Choroid plexus epithelial cell (primary cell): Measurements from ENCODE around the gene MYL9.

ENCODE experiments used
- DNase-seq: peaks from one replicate; pipeline ENCODE4 v3.0.0-alpha.2; 2010; ENCODE audit warnings: low read depth
- H3K4me3 ChIP-seq: 2 replicates; pipeline ENCODE4 v1.5.1; 2011; ENCODE audit warnings: low read depth, mild to moderate bottlenecking, control low read depth, low read length, moderate library complexity
- TF ChIP-seq, protein P1 (sequence below): conservative IDR thresholded peaks from 2 replicates; pipeline ENCODE4 v1.5.1; 2011; ENCODE audit warnings: low read depth, mild to moderate bottlenecking, control low read depth, inconsistent platforms, low read length, moderate library complexity

The MYL9 gene

DNA sequence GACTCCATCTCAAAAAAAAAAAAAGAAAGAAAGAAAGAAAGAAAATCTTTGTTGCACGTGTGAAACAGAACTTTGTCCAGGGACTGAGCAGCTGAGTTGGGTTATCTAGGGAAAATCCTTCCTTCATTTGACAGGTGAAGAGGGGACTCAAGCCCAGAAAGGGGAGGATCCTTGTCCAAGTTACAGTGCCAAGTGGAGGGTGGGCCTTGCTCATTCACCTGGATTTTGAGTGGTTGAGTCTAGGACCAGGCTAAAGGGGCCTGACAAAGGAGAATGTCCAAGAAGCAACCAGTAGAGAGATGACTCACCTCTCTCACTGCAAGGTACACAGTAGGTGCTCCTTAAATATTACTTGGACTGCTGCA lies 34.7 kb downstream of the MYL9 start:
- no peak overlapping the region for H3K4me3 ChIP-seq
- TF ChIP-seq, protein P1, sequence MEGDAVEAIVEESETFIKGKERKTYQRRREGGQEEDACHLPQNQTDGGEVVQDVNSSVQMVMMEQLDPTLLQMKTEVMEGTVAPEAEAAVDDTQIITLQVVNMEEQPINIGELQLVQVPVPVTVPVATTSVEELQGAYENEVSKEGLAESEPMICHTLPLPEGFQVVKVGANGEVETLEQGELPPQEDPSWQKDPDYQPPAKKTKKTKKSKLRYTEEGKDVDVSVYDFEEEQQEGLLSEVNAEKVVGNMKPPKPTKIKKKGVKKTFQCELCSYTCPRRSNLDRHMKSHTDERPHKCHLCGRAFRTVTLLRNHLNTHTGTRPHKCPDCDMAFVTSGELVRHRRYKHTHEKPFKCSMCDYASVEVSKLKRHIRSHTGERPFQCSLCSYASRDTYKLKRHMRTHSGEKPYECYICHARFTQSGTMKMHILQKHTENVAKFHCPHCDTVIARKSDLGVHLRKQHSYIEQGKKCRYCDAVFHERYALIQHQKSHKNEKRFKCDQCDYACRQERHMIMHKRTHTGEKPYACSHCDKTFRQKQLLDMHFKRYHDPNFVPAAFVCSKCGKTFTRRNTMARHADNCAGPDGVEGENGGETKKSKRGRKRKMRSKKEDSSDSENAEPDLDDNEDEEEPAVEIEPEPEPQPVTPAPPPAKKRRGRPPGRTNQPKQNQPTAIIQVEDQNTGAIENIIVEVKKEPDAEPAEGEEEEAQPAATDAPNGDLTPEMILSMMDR, result no peak

DNA sequence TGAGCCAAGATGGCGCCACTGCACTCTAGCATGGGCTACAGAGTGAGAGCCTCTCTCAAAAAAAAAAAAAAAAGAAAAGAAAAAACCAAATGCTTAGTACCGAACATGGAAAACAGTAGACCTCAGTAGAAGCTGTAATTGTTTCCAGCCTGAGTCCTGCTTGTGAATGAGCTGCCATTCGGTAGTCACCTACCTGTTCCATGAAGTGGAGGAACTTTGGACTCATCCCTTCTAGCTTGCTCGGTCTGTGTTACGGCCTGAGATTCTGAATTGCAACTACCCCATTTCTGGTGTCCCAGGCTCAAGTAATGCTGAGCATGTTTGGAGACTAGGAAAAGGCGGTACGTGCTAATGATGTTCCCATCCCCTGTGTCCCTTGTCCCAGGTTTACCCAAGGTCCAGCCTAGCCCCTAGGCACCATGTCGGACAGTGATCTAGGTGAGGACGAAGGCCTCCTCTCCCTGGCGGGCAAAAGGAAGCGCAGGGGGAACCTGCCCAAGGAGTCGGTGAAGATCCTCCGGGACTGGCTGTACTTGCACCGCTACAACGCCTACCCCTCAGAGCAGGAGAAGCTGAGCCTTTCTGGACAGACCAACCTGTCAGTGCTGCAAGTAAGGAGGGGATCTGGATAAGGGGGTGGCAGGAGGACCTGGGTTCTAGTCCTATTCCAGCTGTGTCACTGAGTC lies 37.2 kb downstream of the MYL9 start:
- TF ChIP-seq, protein P1, result no peak
- H3K4me3 ChIP-seq, result no peak overlapping the region
- DNase-seq, result no peak

More for the DNA sequence above, 34.7 kb downstream of the MYL9 start:
- DNase-seq, result no peak

DNA sequence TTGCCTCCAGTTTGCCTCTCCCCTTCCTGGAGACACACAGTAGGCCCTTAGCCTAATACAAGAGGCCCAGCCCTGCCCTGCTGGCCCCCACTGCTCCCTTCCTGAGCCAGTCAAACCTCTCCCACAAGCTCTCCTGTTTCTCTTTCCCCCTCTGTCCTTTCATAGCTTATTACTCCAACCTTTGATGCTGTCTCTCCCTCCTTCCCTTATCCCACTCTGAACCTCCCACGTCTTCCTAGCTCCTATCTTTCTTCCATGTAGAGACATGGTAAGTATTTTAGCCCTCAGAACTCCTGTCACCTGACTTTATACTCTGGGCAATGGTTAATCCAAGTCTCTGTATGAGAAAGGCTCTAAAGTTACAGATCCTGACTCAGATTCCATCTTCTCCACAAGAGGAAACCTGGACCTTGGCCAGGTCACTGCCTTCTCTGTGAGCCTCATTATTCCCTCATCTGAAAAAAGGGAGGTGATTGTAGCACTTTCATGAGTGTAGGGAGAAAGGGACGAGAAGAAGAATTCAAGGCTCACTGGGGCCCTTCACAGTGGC lies 38.8 kb downstream of the MYL9 start:
- TF ChIP-seq, protein P1, result no peak
- H3K4me3 ChIP-seq, result no peak overlapping the region
- DNase-seq, result peak; percentile 68

DNA sequence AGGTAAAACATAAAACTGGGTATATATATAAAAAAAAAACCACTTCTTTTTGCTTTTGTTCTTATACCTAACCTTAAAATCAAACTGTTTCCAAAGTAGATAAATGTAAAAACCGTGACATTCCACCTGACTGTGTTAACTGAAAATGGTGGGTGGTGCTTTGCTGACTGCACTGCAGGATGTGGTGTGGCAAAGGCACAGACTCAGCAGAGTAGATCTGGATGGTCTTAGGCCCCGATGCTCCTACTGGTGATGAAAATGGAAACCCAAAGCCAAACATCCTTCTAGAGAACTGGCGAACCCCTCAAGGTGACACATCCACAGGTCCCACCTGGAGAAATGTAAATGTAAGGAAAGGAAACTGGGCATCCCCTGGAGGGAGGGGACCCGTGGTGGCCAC lies 41.0 kb downstream of the MYL9 start:
- H3K4me3 ChIP-seq, result no peak overlapping the region
- DNase-seq, result no peak
- TF ChIP-seq, protein P1, result no peak

DNA sequence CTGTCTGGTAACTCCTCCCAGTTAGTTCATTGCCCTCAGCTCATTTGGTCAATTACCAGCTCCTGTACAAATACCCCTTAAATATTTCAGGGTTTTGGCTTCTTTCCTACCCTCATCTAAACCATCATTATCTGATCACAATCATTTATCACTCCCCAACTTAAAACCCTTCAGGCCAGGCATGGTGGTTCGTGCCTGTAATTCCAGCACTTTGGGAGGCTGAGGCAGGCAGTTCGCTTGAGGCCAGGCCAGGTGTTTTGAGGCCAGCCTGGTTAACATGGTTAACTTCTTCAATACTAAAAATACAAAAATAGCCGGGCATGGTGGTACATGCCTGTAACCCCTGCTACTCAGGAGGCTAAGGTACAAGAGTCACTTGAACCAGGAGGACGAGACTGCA lies 41.5 kb downstream of the MYL9 start:
- TF ChIP-seq, protein P1, result no peak
- no peak overlapping the region for H3K4me3 ChIP-seq
- DNase-seq, result no peak

DNA sequence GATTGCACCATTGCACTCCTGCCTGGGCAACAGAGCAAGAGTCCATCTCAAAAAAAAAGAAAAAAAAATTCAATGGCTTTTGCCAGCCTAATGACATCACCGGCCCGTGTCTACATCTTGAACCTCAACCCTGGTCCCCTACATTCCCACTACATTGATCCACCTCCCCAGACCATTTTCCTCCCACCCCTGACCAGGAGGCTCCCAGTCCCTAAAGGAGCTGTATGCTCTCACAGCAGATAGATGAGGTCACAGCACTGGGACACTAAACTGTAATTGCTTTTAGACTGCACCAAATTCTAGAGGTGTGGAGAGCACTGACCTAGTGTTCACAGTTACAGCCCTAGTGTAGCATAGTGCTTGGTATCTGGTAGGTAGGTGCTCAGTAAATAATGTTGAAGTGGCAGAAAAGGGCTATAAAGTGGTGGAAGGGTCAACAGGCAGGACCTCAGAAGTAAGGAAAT lies 42.7 kb downstream of the MYL9 start:
- H3K4me3 ChIP-seq, result no peak overlapping the region
- DNase-seq, result no peak
- TF ChIP-seq, protein P1, result no peak
